GM21515 (cell line): ENCODE results near the gene PPP2R2D.
A peak's percentile ranks its signal among the peaks of the same experiment; 100 is the strongest.

ENCODE experiments used
- ATAC-seq: cut with Tn5 transposase; IDR thresholded peaks from one replicate; pipeline ENCODE4 v1.9.1; 2021; ENCODE audit not compliant: unreplicated experiment

PPP2R2D gene

GRCh38 chr10:131994435-131994834 lies 93.6 kb downstream of the PPP2R2D start:
- ATAC-seq = no peak

- ATAC-seq = no peak
These were observed 95.9 kb downstream of the PPP2R2D start for GRCh38 chr10:131996466-131997365.

- no peak for ATAC-seq
These were observed 96.7 kb downstream of the PPP2R2D start for GRCh38 chr10:131997366-131998049.

GRCh38 chr10:131998050-131998844 lies 97.4 kb downstream of the PPP2R2D start:
- ATAC-seq = no peak

- no peak for ATAC-seq
These were observed 98.3 kb downstream of the PPP2R2D start for GRCh38 chr10:131998845-131999681.

GRCh38 chr10:132001238-132001972 lies 100.6 kb downstream of the PPP2R2D start:
- peak; percentile 44 for ATAC-seq

GRCh38 chr10:132002004-132002403 lies 101.2 kb downstream of the PPP2R2D start:
- ATAC-seq = no peak

GRCh38 chr10:132003282-132003924 lies 102.6 kb downstream of the PPP2R2D start:
- ATAC-seq = no peak

- ATAC-seq = no peak
These were observed 103.2 kb downstream of the PPP2R2D start for GRCh38 chr10:132004052-132004451.

GRCh38 chr10:132005147-132005546 lies 104.3 kb downstream of the PPP2R2D start:
- ATAC-seq = no peak

- ATAC-seq = no peak
These were observed 106.2 kb downstream of the PPP2R2D start for GRCh38 chr10:132006966-132007365.

GRCh38 chr10:132007681-132008080 lies 106.9 kb downstream of the PPP2R2D start:
- no peak for ATAC-seq
